ENCODE measurements around the gene PCDHGA7. TPM values are rescaled to one million over a fixed set of nuclear protein-coding genes. Genes with fewer than 3 reads are reported as not detected.
A peak's percentile ranks its signal among the peaks of the same experiment; 100 is the strongest.
"Not testable (repeated sequence)": the region's sequence is repeated elsewhere in the genome, so short reads cannot be mapped to it uniquely, and the experiment has no call there.

The PCDHGA7 gene
- total RNA-seq, 2 donors from 2014 or later, result 0.06 TPM; not detected in 1

DNA sequence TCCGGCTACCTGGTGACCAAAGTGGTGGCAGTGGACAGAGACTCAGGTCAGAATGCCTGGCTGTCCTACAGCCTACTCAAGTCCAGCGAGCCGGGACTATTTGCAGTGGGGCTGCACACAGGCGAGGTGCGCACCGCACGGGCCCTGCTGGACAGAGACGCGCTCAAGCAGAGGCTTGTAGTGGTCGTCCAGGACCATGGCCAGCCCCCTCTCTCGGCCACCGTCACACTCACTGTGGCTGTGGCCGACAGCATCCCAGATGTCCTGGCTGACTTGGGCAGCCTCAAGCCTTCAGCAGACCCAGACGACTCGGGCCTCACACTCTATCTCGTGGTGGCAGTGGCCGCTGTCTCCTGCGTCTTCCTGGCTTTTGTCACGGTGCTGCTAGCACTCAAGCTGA, 25.6 kb upstream of the PCDHGA7 start:
- H3K36me3 Mint-ChIP-seq (ENCODE audit: low read depth), result no peaks in the 10 kb centered on the region
- no peak overlapping the region for H3K4me3 Mint-ChIP-seq
- ATAC-seq (replicated peaks), result no peak
- peaks cover 13% of the 10 kb centered on the region for H3K9me3 Mint-ChIP-seq
- peaks cover 52% of the 10 kb centered on the region for H3K27me3 Mint-ChIP-seq
- no peaks in the 10 kb centered on the region for H3K4me1 Mint-ChIP-seq
- H3K27ac Mint-ChIP-seq, result no peak overlapping the region

DNA sequence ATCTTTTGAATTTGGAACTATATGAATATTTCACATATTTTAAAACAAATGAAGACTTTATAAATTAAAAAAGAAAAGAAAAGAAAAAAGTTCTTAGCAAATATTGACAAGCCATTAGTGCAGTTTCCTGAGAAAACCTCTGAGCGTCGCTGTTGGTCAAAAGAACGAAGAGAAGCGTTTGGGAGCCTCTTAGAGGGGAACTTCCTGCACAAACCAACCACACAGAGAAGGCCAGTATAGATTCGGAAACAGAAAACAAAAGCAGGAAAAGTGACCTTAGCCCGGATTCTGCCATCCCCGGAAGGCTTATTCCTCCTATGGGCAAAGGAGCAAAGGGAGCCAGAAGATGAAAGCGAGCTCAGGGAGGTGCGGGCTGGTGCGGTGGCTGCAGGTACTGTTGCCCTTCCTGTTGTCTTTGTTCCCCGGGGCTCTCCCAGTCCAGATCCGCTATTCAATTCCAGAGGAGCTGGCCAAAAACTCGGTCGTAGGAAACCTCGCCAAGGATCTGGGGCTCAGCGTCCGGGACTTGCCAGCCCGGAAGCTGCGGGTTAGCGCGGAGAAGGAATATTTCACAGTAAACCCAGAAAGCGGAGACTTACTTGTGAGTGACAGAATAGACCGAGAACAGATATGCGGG, 22.6 kb upstream of the PCDHGA7 start, which contains the start of gene PCDHGB2:
TSS of gene PCDHGB2 (plus strand) at position 205 of the 637 bp plus-strand sequence. CDS start at position 347, 142 bp downstream.
- Mint-ChIP-seq H3K4me1 (peaks cover 8% of the 10 kb centered on the region), H3K27me3 (peaks cover 62% of the 10 kb centered on the region), H3K36me3 (ENCODE audit: low read depth) (peaks cover 10% of the 10 kb centered on the region), H3K9me3 (peaks cover 17% of the 10 kb centered on the region), H3K4me3 (peak within 1 kb of the TSS; percentile 40), H3K27ac (no peak within 1 kb of the TSS)
- ATAC-seq (replicated peaks), result no peak

DNA sequence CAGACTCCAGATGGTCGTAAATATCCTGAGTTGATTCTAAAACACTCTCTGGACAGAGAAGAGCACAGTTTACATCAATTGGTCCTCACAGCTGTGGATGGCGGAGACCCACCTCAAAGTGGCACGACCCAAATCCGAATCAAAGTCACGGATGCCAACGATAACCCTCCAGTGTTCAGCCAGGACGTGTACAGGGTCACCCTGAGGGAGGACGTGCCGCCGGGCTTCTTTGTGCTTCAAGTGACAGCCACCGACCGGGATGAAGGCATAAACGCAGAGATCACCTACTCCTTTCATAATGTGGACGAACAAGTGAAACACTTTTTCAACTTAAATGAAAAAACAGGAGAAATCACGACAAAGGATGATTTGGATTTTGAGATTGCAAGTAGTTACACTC, 21.9 kb upstream of the PCDHGA7 start:
- H3K4me3 Mint-ChIP-seq, result no peak overlapping the region
- H3K4me1 Mint-ChIP-seq, result peaks cover 8% of the 10 kb centered on the region
- no peak for ATAC-seq (replicated peaks)
- no peak overlapping the region for H3K27ac Mint-ChIP-seq
- peaks cover 20% of the 10 kb centered on the region for H3K9me3 Mint-ChIP-seq
- H3K27me3 Mint-ChIP-seq, result peaks cover 64% of the 10 kb centered on the region
- H3K36me3 Mint-ChIP-seq (ENCODE audit: low read depth), result peaks cover 10% of the 10 kb centered on the region

DNA sequence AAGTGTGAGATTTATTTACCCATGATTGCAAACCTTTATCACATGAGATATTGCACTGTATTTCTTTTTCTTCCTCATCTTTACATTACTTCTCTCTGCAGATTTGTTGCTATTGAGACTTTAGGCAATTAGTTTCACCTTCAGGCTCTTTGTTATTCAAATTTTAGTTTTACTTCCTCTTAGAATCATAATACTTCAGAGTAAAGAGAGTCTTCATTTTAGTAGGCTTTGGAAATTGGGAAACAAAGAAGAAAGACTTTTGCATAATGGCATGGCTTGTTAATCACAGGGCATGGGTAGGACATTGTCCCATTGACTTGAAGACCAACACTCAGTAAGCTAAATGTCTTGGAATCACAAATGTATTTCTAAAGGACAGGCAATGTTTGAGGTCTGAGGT, 19.8 kb upstream of the PCDHGA7 start:
- peaks cover 15% of the 10 kb centered on the region for H3K9me3 Mint-ChIP-seq
- ATAC-seq (replicated peaks), result no peak
- H3K27ac Mint-ChIP-seq, result no peak overlapping the region
- H3K4me3 Mint-ChIP-seq, result no peak overlapping the region
- peaks cover 8% of the 10 kb centered on the region for H3K4me1 Mint-ChIP-seq
- peaks cover 10% of the 10 kb centered on the region for H3K36me3 Mint-ChIP-seq (ENCODE audit: low read depth)
- peaks cover 56% of the 10 kb centered on the region for H3K27me3 Mint-ChIP-seq

DNA sequence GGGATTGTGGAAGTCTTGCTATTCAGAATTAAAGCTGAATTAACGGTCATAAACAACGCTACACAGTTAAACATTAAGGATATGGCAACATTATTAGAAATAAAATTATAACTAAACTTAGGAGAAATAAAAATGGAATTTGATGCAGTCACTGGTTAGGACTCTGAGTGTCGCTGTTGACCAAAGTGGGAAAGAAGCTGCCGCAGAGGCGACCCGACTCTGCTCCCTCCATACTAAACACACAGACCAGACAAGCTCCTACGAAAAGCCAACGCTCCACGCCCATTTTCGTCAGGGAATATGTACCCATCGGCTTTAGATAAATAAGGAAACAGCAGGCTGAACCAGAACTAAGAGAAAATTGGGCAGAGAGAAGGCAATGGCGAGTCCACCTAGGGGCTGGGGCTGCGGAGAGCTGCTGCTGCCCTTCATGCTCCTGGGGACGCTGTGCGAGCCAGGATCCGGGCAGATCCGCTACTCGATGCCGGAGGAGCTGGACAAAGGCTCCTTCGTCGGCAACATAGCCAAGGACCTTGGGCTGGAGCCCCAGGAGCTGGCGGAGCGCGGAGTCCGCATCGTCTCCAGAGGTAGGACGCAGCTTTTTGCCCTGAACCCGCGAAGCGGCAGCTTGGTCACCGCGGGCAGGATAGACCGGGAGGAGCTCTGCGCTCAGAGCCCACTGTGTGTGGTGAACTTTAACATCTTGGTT, 18.4 kb upstream of the PCDHGA7 start, which contains the start of gene PCDHGA5:
TSS of gene PCDHGA5 (plus strand) at position 211 of the 709 bp plus-strand sequence. CDS start at position 380, 169 bp downstream.
- Mint-ChIP-seq H3K36me3 (ENCODE audit: low read depth) (peaks cover 10% of the 10 kb centered on the region), H3K27ac (no peak within 1 kb of the TSS), H3K4me3 (no peak within 1 kb of the TSS), H3K9me3 (peaks cover 15% of the 10 kb centered on the region), H3K4me1 (peaks cover 8% of the 10 kb centered on the region), H3K27me3 (peaks cover 60% of the 10 kb centered on the region)
- ATAC-seq (replicated peaks), result no peak

DNA sequence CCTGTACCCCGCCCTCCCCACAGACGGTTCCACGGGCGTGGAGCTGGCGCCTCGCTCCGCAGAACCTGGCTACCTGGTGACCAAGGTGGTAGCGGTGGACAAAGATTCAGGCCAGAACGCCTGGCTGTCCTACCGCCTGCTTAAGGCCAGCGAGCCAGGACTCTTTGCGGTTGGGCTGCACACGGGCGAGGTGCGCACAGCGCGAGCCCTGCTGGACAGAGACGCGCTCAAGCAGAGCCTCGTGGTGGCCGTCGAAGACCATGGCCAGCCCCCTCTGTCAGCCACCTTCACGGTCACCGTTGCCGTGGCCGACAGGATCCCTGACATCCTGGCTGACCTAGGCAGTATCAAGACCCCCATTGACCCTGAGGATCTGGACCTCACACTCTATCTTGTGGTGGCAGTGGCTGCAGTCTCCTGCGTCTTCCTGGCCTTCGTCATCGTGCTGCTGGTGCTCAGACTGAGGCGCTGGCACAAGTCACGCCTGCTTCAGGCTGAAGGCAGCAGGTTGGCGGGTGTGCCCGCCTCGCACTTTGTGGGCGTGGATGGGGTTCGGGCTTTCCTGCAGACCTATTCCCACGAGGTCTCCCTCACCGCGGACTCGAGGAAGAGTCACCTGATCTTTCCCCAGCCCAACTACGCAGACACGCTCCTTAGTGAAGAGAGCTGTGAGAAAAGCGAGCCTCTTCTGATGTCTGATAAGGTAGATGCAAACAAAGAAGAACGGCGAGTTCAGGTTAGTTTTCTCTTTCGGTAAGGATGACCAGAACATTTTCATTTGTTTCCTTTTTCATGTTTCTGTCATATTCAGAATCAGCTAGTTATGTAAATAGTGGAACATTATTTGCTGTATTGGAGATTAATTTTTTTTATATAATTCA, 16.3 kb upstream of the PCDHGA7 start:
- peaks cover 16% of the 10 kb centered on the region for H3K9me3 Mint-ChIP-seq
- peaks cover 62% of the 10 kb centered on the region for H3K27me3 Mint-ChIP-seq
- H3K4me1 Mint-ChIP-seq, result peaks cover 13% of the 10 kb centered on the region
- peaks cover 10% of the 10 kb centered on the region for H3K36me3 Mint-ChIP-seq (ENCODE audit: low read depth)
- no peak overlapping the region for H3K4me3 Mint-ChIP-seq
- no peak overlapping the region for H3K27ac Mint-ChIP-seq
- no peak for ATAC-seq (replicated peaks)

DNA sequence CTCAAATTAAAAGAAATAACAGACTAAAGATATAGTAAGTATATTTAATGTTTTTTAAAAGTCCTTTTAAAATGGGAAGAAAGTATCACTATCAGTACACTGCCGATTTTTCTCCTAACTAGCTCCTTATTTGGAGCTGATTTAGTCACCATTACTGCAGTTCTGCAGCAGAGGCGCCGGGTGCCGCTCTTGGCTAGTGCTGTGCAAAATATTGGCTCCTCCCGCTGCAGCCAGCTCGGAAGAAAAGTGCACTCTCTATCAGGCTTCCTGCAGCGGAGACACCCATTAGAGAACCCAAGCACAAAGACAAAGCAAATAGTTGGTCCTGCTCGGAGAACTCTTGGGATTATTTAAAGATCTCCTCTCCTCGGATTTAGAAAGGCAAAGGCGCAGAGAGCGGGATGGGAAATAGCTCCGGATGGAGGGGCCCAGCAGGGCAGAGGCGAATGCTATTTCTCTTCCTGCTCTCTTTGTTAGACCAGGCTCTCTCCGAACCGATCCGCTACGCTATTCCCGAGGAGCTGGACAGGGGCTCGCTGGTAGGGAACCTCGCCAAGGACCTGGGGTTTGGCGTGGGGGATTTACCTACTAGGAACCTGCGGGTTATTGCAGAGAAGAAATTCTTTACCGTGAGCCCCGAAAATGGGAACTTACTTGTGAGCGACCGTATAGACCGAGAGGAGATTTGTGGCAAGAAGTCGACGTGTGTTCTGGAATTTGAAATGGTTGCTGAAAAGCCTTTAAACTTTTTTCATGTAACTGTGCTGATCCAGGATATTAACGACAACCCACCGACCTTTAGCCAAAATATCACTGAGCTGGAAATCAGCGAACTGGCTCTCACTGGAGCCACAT, 12.3 kb upstream of the PCDHGA7 start, which contains the start of gene PCDHGB3:
TSS of gene PCDHGB3 (plus strand) at position 249 of the 855 bp plus-strand sequence. CDS start at position 402, 153 bp downstream.
- peaks cover 10% of the 10 kb centered on the region for H3K9me3 Mint-ChIP-seq
- H3K4me1 Mint-ChIP-seq, result peaks cover 8% of the 10 kb centered on the region
- H3K4me3 Mint-ChIP-seq, result peak within 1 kb of the TSS; percentile 74
- peak; percentile 63 for ATAC-seq (replicated peaks)
- no peak within 1 kb of the TSS for H3K27ac Mint-ChIP-seq
- H3K27me3 Mint-ChIP-seq, result peaks cover 53% of the 10 kb centered on the region
- H3K36me3 Mint-ChIP-seq (ENCODE audit: low read depth), result no peaks in the 10 kb centered on the region

DNA sequence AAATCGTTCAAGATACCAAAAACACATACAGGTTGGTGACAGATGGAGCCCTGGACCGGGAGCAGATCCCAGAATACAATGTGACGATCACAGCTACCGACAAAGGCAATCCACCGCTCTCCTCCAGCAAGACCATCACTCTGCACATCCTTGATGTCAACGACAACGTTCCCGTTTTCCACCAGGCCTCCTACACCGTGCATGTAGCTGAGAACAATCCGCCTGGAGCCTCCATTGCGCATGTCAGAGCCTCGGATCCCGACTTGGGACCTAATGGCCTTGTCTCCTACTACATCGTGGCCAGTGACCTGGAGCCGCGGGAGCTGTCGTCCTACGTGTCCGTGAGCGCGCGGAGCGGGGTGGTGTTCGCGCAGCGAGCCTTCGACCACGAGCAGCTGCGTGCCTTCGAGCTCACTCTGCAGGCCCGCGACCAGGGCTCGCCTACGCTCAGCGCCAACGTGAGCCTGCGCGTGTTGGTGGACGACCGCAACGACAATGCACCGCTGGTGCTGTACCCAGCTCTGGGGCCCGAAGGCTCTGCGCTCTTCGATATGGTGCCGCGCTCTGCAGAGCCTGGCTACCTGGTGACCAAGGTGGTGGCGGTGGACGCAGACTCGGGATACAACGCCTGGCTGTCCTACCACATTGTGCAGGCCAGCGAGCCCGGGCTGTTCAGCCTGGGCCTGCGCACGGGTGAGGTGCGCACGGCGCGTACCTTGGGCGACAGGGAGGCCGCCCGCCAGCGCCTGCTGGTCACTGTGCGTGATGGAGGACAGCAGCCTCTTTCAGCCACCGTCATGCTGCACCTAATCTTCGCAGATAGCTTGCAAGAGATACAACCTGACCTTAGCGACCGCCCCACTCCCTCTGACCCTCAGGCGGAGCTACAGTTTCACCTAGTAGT, 10.7 kb upstream of the PCDHGA7 start:
- Mint-ChIP-seq H3K27me3 (peaks cover 46% of the 10 kb centered on the region), H3K27ac (no peak overlapping the region), H3K4me1 (peaks cover 8% of the 10 kb centered on the region), H3K9me3 (peaks cover 8% of the 10 kb centered on the region), H3K36me3 (ENCODE audit: low read depth) (no peaks in the 10 kb centered on the region), H3K4me3 (no peak overlapping the region)
- no peak for ATAC-seq (replicated peaks)

DNA sequence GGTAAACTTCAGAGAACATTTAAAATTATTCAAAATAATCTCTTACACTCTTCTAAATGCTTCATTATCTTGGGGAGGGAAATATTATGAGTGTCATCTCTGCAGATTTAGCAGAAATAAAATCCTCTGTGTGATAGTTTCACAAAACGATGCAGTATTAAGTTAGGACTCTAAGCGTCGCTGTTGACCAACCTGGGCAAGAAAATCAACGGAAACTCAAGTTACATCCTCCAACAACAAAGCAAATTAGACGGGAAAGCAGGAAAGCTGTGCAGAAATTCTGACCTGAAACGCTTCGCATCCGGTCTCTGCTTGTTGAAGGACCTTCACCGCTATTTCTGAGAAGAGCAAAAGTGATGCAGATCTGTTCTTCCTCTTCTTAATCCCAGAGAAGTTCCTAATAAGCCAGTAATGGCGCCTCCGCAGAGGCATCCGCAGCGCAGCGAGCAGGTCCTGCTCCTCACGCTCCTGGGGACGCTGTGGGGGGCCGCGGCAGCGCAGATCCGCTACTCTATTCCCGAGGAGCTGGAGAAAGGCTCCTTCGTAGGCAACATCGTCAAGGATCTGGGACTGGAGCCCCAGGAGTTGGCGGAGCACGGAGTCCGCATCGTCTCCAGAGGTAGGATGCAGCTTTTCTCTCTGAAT, 8.7 kb upstream of the PCDHGA7 start, which contains the start of gene PCDHGA6:
TSS of gene PCDHGA6 (plus strand) at position 219 of the 645 bp plus-strand sequence. CDS start at position 412, 193 bp downstream.
- Mint-ChIP-seq H3K4me1 (peaks cover 8% of the 10 kb centered on the region), H3K9me3 (peaks cover 8% of the 10 kb centered on the region), H3K36me3 (ENCODE audit: low read depth) (no peaks in the 10 kb centered on the region), H3K27me3 (peaks cover 41% of the 10 kb centered on the region), H3K27ac (no peak within 1 kb of the TSS), H3K4me3 (peak within 1 kb of the TSS; percentile 44)
- no peak for ATAC-seq (replicated peaks)

DNA sequence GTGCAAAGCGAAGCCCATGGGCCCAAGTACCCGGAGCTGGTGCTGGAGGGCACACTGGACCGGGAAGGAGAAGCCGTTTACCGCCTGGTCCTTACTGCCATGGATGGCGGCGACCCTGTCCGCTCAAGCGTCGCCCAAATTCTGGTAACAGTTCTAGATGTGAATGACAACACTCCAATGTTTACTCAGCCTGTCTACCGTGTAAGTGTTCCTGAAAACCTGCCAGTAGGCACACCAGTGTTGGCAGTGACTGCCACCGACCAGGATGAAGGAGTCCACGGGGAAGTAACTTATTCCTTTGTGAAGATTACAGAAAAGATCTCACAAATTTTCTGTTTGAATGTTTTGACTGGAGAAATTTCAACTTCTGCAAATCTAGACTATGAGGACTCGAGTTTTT, 7.9 kb upstream of the PCDHGA7 start:
- peaks cover 8% of the 10 kb centered on the region for H3K9me3 Mint-ChIP-seq
- H3K27me3 Mint-ChIP-seq, result peaks cover 41% of the 10 kb centered on the region
- no peak overlapping the region for H3K27ac Mint-ChIP-seq
- H3K4me3 Mint-ChIP-seq, result no peak overlapping the region
- peaks cover 8% of the 10 kb centered on the region for H3K4me1 Mint-ChIP-seq
- no peaks in the 10 kb centered on the region for H3K36me3 Mint-ChIP-seq (ENCODE audit: low read depth)
- no peak for ATAC-seq (replicated peaks)

DNA sequence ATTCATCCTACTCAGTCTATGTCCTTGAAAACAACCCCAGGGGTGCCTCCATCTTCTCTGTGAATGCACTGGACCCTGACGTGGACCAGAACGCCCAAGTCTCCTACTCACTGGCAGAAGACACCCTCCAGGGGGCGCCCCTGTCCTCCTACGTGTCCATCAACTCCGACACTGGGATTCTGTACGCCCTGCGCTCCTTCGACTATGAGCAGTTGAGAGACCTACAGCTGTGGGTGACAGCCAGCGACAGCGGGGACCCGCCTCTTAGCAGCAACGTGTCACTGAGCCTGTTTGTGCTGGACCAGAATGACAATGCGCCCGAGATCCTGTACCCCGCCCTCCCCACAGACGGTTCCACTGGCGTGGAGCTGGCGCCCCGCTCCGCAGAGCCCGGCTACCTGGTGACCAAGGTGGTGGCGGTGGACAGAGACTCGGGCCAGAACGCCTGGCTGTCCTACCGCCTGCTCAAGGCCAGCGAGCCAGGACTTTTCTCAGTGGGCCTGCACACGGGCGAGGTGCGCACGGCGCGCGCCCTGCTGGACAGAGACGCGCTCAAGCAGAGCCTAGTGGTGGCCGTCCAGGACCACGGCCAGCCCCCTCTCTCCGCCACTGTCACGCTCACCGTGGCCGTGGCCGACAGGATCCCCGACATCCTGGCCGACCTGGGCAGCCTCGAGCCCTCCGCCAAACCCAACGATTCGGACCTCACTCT, 6.9 kb upstream of the PCDHGA7 start:
- H3K9me3 Mint-ChIP-seq; H3K36me3 Mint-ChIP-seq (ENCODE audit: low read depth); ATAC-seq (replicated peaks); H3K27ac Mint-ChIP-seq; H3K4me1 Mint-ChIP-seq; H3K4me3 Mint-ChIP-seq: not testable (repeated sequence)
- H3K27me3 Mint-ChIP-seq, result peaks cover 38% of the 10 kb centered on the region

DNA sequence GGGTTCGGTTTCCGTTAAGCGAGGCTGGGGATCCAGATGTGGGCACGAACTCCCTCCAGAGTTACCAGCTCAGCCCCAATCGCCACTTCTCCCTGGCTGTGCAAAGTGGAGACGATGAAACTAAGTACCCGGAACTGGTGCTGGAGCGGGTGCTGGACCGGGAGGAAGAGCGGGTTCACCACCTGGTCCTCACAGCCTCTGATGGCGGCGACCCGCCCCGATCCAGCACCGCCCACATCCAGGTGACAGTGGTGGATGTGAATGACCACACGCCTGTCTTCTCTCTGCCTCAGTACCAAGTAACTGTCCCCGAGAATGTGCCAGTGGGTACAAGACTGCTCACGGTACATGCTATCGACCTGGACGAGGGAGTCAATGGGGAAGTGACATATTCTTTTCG, 803 bp downstream of the PCDHGA7 start:
- no peak overlapping the region for H3K4me3 Mint-ChIP-seq
- H3K9me3 Mint-ChIP-seq, result peaks cover 7% of the 10 kb centered on the region
- no peak for ATAC-seq (replicated peaks)
- no peaks in the 10 kb centered on the region for H3K4me1 Mint-ChIP-seq
- H3K27me3 Mint-ChIP-seq, result peaks cover 51% of the 10 kb centered on the region
- peaks cover 6% of the 10 kb centered on the region for H3K36me3 Mint-ChIP-seq (ENCODE audit: low read depth)
- no peak overlapping the region for H3K27ac Mint-ChIP-seq
